SW 1271 (cell line): ENCODE data around the gene RPL10A.
"Not testable (repeated sequence)": the region's sequence is repeated elsewhere in the genome, so short reads cannot be mapped to it uniquely, and the experiment has no call there.

Source experiments
- DNase-seq, 2 experiments: peaks; one replicate each; lab custom pipeline; 2025; lab: John Stamatoyannopoulos, UW

RPL10A gene

GRCh38 chr6:35512006-35512405, 43.8 kb downstream of the RPL10A start:
- no peak for DNase-seq

- DNase-seq: no peak
Measured at GRCh38 chr6:35512740-35513139, 44.5 kb downstream of the RPL10A start, which contains the start of gene TULP1. Gene TULP1, minus strand, starts transcription at chr6:35512896. Its CDS starts 38 bp downstream, at chr6:35512858.

GRCh38 chr6:35514587-35514986, 46.4 kb downstream of the RPL10A start:
- DNase-seq: no peak

- DNase-seq: not testable (repeated sequence)
Measured at GRCh38 chr6:35515939-35516338, 47.7 kb downstream of the RPL10A start.

- DNase-seq: no peak
Measured at GRCh38 chr6:35516712-35517111, 48.5 kb downstream of the RPL10A start.

GRCh38 chr6:35517978-35518377, 49.8 kb downstream of the RPL10A start:
- not testable (repeated sequence) for DNase-seq

- DNase-seq: no peak
Measured at GRCh38 chr6:35518566-35519312, 50.5 kb downstream of the RPL10A start.

GRCh38 chr6:35519313-35520015, 51.3 kb downstream of the RPL10A start:
- no peak for DNase-seq
